Measurements from ENCODE around the gene ATP6V0E1.

ATP6V0E1 gene

DNA sequence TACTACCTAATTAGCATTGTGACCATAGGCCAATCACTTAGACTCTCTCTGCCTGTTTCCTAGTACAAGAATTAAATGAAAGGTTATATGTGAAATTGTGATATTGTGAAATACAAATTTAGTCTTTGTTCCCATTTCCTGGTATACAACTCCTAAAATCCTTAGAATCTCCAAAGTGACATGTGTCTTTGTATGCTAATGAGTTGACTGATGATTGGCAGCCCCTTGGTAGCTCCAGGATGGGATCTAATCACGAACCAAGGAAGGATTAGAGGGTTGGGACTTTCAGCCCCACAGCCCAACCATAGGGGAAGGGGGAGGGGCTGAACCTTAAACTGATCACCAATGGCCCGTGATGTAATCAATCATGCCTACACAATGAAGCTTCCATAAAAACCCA, 31.6 kb downstream of the ATP6V0E1 start (continued):
- TF ChIP-seq, protein P1, sequence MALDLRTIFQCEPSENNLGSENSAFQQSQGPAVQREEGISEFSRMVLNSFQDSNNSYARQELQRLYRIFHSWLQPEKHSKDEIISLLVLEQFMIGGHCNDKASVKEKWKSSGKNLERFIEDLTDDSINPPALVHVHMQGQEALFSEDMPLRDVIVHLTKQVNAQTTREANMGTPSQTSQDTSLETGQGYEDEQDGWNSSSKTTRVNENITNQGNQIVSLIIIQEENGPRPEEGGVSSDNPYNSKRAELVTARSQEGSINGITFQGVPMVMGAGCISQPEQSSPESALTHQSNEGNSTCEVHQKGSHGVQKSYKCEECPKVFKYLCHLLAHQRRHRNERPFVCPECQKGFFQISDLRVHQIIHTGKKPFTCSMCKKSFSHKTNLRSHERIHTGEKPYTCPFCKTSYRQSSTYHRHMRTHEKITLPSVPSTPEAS (tag by site-specific recombination; IDR thresholded peaks at IDR 0.05), result no peak
- TF ChIP-seq ZBTB6 (tag by site-specific recombination; IDR thresholded peaks at IDR 0.05), result no peak
- no peak for TF ChIP-seq ZNF791 (tag by site-specific recombination; IDR thresholded peaks at IDR 0.05)

DNA sequence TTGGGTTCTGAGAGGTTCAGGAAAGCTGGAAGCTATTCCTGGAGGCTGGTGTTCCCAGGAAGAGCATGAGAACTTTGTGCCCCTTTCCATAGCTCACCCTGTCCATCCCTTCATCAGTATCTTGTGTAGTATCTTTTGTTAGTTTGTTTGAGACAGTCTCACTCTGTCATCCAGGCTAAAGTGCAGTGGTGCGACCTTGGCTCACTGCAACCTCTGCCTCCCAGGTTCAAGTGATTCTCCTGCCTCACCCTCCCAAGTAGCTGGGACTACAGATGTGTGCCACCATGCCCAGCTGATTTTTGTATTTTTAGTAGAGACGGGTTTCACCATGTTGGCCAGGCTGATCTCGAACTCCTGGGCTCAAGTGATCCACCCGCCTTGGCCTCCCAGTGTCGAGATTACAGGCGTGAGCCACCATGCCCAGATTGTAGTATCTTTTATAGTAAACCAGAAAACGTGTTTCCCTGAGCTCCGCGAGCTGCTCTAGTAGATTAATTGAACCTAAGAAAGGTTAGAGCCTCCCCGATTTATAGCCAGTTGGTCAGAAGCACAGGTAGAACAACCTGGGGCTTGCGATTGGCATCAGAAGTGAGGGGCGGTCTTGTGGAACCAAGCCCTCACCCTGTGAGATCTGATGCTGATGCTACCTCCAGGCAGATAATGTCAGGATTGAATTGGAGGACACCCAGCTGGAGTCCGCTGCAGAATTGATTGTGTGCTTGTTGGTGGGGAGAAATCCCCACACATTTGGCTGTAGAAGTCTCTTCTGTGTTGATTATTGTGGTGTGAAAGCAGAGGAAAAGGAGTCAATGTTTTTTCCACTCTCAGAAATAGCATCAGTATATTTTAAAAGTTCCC, 32.3 kb downstream of the ATP6V0E1 start:
- H3K27ac ChIP-seq (ENCODE audit: extremely low read depth, low read depth, low read length), result no peak overlapping the region
- POLR2A ChIA-PET, result interaction anchor here (0.6 to 1.2 kb wide), 3 partner anchors 32 to 116 kb away, joined by 4 to 6 read pairs (median 5); partner anchors contain the start of gene ATP6V0E1
- no peak for TF ChIP-seq ZNF658 (tag by site-specific recombination; IDR thresholded peaks at IDR 0.05)
- TF ChIP-seq ZNF610 (tag by site-specific recombination; IDR thresholded peaks at IDR 0.05; ENCODE audit: borderline replicate concordance), result no peak
- TF ChIP-seq ZNF785 (tag by site-specific recombination; IDR thresholded peaks at IDR 0.05), result no peak
- no peak for TF ChIP-seq ZNF747 (tag by site-specific recombination; IDR thresholded peaks at IDR 0.05)
- TF ChIP-seq ZNF174 (tag by site-specific recombination; IDR thresholded peaks at IDR 0.05), result no peak
- TF ChIP-seq ZNF843 (tag by site-specific recombination; IDR thresholded peaks at IDR 0.05), result no peak
- TF ChIP-seq ZNF621 (tag by site-specific recombination; IDR thresholded peaks at IDR 0.05), result no peak
- TF ChIP-seq, protein P2, sequence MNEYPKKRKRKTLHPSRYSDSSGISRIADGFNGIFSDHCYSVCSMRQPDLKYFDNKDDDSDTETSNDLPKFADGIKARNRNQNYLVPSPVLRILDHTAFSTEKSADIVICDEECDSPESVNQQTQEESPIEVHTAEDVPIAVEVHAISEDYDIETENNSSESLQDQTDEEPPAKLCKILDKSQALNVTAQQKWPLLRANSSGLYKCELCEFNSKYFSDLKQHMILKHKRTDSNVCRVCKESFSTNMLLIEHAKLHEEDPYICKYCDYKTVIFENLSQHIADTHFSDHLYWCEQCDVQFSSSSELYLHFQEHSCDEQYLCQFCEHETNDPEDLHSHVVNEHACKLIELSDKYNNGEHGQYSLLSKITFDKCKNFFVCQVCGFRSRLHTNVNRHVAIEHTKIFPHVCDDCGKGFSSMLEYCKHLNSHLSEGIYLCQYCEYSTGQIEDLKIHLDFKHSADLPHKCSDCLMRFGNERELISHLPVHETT (tag by site-specific recombination; IDR thresholded peaks at IDR 0.05), result no peak
- TF ChIP-seq TRIM28 (IDR thresholded peaks at IDR 0.05; ENCODE audit: borderline replicate concordance, low read length), result no peak
- TF ChIP-seq ZNF121 (tag by site-specific recombination; IDR thresholded peaks at IDR 0.05), result no peak
- TF ChIP-seq PRDM2 (tag by site-specific recombination; IDR thresholded peaks at IDR 0.05; ENCODE audit: borderline replicate concordance), result no peak
- TF ChIP-seq, protein P3, sequence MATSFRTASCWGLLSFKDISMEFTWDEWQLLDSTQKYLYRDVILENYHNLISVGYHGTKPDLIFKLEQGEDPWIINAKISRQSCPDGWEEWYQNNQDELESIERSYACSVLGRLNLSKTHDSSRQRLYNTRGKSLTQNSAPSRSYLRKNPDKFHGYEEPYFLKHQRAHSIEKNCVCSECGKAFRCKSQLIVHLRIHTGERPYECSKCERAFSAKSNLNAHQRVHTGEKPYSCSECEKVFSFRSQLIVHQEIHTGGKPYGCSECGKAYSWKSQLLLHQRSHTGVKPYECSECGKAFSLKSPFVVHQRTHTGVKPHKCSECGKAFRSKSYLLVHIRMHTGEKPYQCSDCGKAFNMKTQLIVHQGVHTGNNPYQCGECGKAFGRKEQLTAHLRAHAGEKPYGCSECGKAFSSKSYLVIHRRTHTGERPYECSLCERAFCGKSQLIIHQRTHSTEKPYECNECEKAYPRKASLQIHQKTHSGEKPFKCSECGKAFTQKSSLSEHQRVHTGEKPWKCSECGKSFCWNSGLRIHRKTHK (tag by site-specific recombination; IDR thresholded peaks at IDR 0.05), result no peak
- TF ChIP-seq ZNF645 (tag by site-specific recombination; IDR thresholded peaks at IDR 0.05), result no peak
- TF ChIP-seq SCRT2 (tag by site-specific recombination; IDR thresholded peaks at IDR 0.05), result no peak
- no peak for TF ChIP-seq SETDB1 (IDR thresholded peaks at IDR 0.05; ENCODE audit: insufficient read length, low read length)
- no peak for TF ChIP-seq ZFP3 (tag by site-specific recombination; IDR thresholded peaks at IDR 0.05; ENCODE audit: low read depth)
- TF ChIP-seq ZNF692 (tag by site-specific recombination; IDR thresholded peaks at IDR 0.05), result no peak
- no peak for TF ChIP-seq ZNF266 (tag by site-specific recombination; IDR thresholded peaks at IDR 0.05; ENCODE audit: low read depth)

More for the DNA sequence above, 32.3 kb downstream of the ATP6V0E1 start:
- CTCF ChIA-PET, result interaction anchor here (0.6 to 0.9 kb wide), 6 partner anchors 9 to 309 kb away, joined by 3 to 4 read pairs (median 3); no protein-coding TSS in a partner anchor
- H3K9me3 ChIP-seq (ENCODE audit: control insufficient read depth, insufficient read depth, low read depth, low read length), result no peaks in the 10 kb centered on the region
- no peak overlapping the region for H3K4me3 ChIP-seq (ENCODE audit: low read depth, low read length)
- H3K4me1 ChIP-seq (ENCODE audit: control insufficient read depth, insufficient read depth, low read length), result peaks cover 9% of the 10 kb centered on the region
- peaks cover 3 to 11% of the 10 kb centered on the region in 2 experiments; a peak in 2 of 3 replicates for H3K36me3 ChIP-seq (ENCODE audit: control insufficient read depth in 2 of 2, insufficient read depth in 1 of 2, low read length in 2 of 2)

All from HEK293 (cell line).